ENCODE results near the gene SMAD2. TPM values are rescaled to one million over a fixed set of nuclear protein-coding genes. Genes with fewer than 3 reads are reported as not detected.

Gene SMAD2
- total and polyA plus RNA-seq, 9 of the 15 experiments (the other 6 are each of a cell fraction or from before 2014, with no cell fraction given) = 9.2 to 49.6 (median 33.7) TPM

DNA sequence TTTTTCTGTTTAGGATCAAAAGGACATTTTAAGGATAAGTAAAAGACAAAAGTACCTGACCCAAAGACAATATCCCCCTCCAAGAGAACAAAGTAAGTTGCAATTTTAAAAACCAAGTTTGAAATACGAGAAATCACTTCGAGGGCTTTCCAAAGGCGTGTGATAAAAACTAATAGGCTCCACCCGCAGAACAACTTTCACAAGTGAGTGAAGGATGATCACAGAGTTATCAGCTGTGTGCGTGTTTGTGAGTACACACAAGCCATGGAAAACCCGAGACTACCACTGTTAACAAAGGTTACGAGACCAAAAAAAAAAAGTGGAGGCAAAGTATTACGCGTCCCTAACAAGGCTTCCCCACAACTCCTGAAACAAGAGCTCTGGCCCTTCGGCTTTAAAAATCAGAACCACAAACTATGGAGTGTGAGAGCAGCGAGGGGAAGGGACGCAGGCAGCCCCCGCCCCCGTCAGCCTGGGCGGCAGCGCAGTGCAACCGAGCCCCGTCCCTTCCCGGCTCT lies 719 bp downstream of the SMAD2 start:
- ATAC-seq = peak; percentile 4
- WGBS (ENCODE audit: insufficient coverage, low coverage, missing lambda C conversion rate) = 0% methylated on average over 5 of the region's 19 CpGs
- CTCF ChIA-PET (ENCODE audit: low intra/inter-chr PET ratio) = no interaction called here
- no peak; the same call in 1 of the 2 replicates for TF ChIP-seq PHF21A (IDR thresholded peaks at IDR 0.05; ENCODE audit: borderline replicate concordance, low read depth)
- peak; percentile 27; the same call in 1 of the 2 replicates for TF ChIP-seq CTBP1 (IDR thresholded peaks at IDR 0.05; ENCODE audit: borderline replicate concordance)
- 0 out of 2 replicates have a peak, but pooled peaks have one; percentile 33 for TF ChIP-seq KAT7 (CRISPR knock-in tag; IDR thresholded peaks at IDR 0.05; ENCODE audit: borderline replicate concordance)
- no peak for TF ChIP-seq SAFB (IDR thresholded peaks at IDR 0.05; ENCODE audit: borderline replicate concordance, low read depth, low read length)
- TF ChIP-seq SMARCE1 (IDR thresholded peaks at IDR 0.05) = 0 out of 2 replicates have a peak, but pooled peaks have one; percentile 30
- peak; percentile 49 for TF ChIP-seq SAP30 (IDR thresholded peaks at IDR 0.05; ENCODE audit: borderline replicate concordance, insufficient read depth, low read depth, low read length, poor library complexity, severe bottlenecking)
- peak in 1 of 2 experiments; percentile 47; a peak in 1 of 4 replicates for TF ChIP-seq NRF1 (conservative IDR thresholded peaks at IDR 0.05 in 1 of 2, IDR thresholded peaks at IDR 0.05 in 1 of 2)
- peak; percentile 12 for TF ChIP-seq RBBP5 (IDR thresholded peaks at IDR 0.05; ENCODE audit: borderline replicate concordance, insufficient read depth, low read length, poor library complexity, severe bottlenecking)
- TF ChIP-seq, protein P1, sequence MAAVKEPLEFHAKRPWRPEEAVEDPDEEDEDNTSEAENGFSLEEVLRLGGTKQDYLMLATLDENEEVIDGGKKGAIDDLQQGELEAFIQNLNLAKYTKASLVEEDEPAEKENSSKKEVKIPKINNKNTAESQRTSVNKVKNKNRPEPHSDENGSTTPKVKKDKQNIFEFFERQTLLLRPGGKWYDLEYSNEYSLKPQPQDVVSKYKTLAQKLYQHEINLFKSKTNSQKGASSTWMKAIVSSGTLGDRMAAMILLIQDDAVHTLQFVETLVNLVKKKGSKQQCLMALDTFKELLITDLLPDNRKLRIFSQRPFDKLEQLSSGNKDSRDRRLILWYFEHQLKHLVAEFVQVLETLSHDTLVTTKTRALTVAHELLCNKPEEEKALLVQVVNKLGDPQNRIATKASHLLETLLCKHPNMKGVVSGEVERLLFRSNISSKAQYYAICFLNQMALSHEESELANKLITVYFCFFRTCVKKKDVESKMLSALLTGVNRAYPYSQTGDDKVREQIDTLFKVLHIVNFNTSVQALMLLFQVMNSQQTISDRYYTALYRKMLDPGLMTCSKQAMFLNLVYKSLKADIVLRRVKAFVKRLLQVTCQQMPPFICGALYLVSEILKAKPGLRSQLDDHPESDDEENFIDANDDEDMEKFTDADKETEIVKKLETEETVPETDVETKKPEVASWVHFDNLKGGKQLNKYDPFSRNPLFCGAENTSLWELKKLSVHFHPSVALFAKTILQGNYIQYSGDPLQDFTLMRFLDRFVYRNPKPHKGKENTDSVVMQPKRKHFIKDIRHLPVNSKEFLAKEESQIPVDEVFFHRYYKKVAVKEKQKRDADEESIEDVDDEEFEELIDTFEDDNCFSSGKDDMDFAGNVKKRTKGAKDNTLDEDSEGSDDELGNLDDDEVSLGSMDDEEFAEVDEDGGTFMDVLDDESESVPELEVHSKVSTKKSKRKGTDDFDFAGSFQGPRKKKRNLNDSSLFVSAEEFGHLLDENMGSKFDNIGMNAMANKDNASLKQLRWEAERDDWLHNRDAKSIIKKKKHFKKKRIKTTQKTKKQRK (IDR thresholded peaks at IDR 0.05; ENCODE audit: borderline replicate concordance, low read depth, low read length) = no peak
- peak; percentile 30 for TF ChIP-seq EGR1 (conservative IDR thresholded peaks at IDR 0.05)
- peak; percentile 67 for TF ChIP-seq CHD1 (IDR thresholded peaks at IDR 0.05; ENCODE audit: low read length)
- peak; percentile 12; the same call in 1 of the 2 replicates for TF ChIP-seq CXXC5 (CRISPR knock-in tag; IDR thresholded peaks at IDR 0.05)
- TF ChIP-seq, protein P2, sequence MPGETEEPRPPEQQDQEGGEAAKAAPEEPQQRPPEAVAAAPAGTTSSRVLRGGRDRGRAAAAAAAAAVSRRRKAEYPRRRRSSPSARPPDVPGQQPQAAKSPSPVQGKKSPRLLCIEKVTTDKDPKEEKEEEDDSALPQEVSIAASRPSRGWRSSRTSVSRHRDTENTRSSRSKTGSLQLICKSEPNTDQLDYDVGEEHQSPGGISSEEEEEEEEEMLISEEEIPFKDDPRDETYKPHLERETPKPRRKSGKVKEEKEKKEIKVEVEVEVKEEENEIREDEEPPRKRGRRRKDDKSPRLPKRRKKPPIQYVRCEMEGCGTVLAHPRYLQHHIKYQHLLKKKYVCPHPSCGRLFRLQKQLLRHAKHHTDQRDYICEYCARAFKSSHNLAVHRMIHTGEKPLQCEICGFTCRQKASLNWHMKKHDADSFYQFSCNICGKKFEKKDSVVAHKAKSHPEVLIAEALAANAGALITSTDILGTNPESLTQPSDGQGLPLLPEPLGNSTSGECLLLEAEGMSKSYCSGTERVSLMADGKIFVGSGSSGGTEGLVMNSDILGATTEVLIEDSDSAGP (CRISPR knock-in tag; IDR thresholded peaks at IDR 0.05) = peak; percentile 85

More for the DNA sequence above, 719 bp downstream of the SMAD2 start:
- peak overlapping the region; percentile 84 for H2AFZ ChIP-seq (ENCODE audit: low read depth, low read length)
- peak overlapping the region; percentile 86 for H3K27ac ChIP-seq (ENCODE audit: extremely low read depth, low read depth, low read length)
- no peaks in the 10 kb centered on the region for H3K9me3 ChIP-seq (replicated peaks; ENCODE audit: control insufficient read depth, insufficient read depth, low read depth, low read length)
- no peaks in the 10 kb centered on the region; the same call in 2 of the 3 replicates for H3K36me3 ChIP-seq (ENCODE audit: control insufficient read depth, insufficient read depth, low read length)
- peaks cover 9% of the 10 kb centered on the region; the same call in 1 of the 2 replicates for H4K20me1 ChIP-seq (replicated peaks; ENCODE audit: control insufficient read depth, insufficient read depth, low read length)
- H3K79me2 ChIP-seq (ENCODE audit: control insufficient read depth, insufficient read depth, low read length) = peaks cover 53% of the 10 kb centered on the region
- H3K4me2 ChIP-seq (ENCODE audit: insufficient read depth, low read length) = peak overlapping the region; percentile 86
- POLR2A ChIA-PET = interaction anchor here (0.7 to 1.0 kb wide), 3 partner anchors 10 to 44 kb away, joined by 3 to 5 read pairs (median 3); no protein-coding TSS in a partner anchor
- H3K9ac ChIP-seq (ENCODE audit: insufficient read depth in 1 of 2, low read depth in 2 of 2, low read length in 2 of 2) = peak overlapping the region; percentile 84 to 93
- peak overlapping the region; percentile 92 for H3K4me3 ChIP-seq
- DNase-seq (ENCODE audit: extremely low read depth in 1 of 4, low spot score in 3 of 4) (peak in 1 of 4 experiments; percentile 47), FAIRE-seq (peak; percentile 60)
- intact Hi-C loops (cut with micrococcal nuclease) = loop anchor here (5.0 kb wide), 3 partner anchors 32 to 157 kb away; no protein-coding TSS in a partner anchor
- peaks cover 15 to 30% of the 10 kb centered on the region in 2 experiments for H3K4me1 ChIP-seq (replicated peaks in 1 of 2; ENCODE audit: control insufficient read depth in 2 of 2, insufficient read depth in 2 of 2, low read length in 2 of 2)
- H3K27me3 ChIP-seq (ENCODE audit: control insufficient read depth in 2 of 2, insufficient read depth in 2 of 2, low read length in 2 of 2) = no peaks in the 10 kb centered on the region
- H3K9me1 ChIP-seq (ENCODE audit: control insufficient read depth, insufficient read depth, low read length) = no peaks in the 10 kb centered on the region
- in situ Hi-C loops (cut with MboI) = no loop called here
- BruUV-seq (replicated peaks) = no TSS peak
